Karpas-422 (cell line): Measurements from ENCODE around the gene WDR72. TPM values are rescaled to one million over a fixed set of nuclear protein-coding genes. Genes with fewer than 3 reads are reported as not detected.

Source experiments
- DNase-seq: peaks from one replicate; pipeline ENCODE4 v3.0.0-alpha.2; 2015
- H2AFZ ChIP-seq: fragments of 200-600 bp; sonication (generic); 2 replicates; pipeline ENCODE4 v1.6.1; 2014; ENCODE audit warnings: antibody characterized with exemption, low read length, mixed read lengths
- H3K27ac ChIP-seq: fragments of 200-600 bp; sonication (generic); 2 replicates; pipeline ENCODE4 v1.5.1; 2014; ENCODE audit warnings: mild to moderate bottlenecking, low read length, moderate library complexity
- H3K27me3 ChIP-seq: fragments of 200-600 bp; sonication (generic); 2 replicates; pipeline ENCODE4 v1.6.1; 2014; ENCODE audit warnings: low read length, mixed read lengths
- H3K36me3 ChIP-seq: fragments of 200-600 bp; sonication (generic); 2 replicates; pipeline ENCODE4 v1.6.1; 2014; ENCODE audit warnings: low read length, mixed read lengths; ENCODE audit not compliant: insufficient read depth
- H3K4me1 ChIP-seq: fragments of 200-600 bp; sonication (generic); 2 replicates; pipeline ENCODE4 v1.6.1; 2014; ENCODE audit warnings: mild to moderate bottlenecking, low read length, mixed read lengths
- H3K4me2 ChIP-seq: fragments of 200-600 bp; sonication (generic); 2 replicates; pipeline ENCODE4 v1.6.1; 2014; ENCODE audit warnings: low read length, low read depth, mild to moderate bottlenecking; ENCODE audit not compliant: poor library complexity, severe bottlenecking
- H3K4me3 ChIP-seq: fragments of 200-600 bp; sonication (generic); 2 replicates; pipeline ENCODE4 v1.5.1; 2014; ENCODE audit warnings: mild to moderate bottlenecking, antibody characterized with exemption, low read length, mixed read lengths
- H3K79me2 ChIP-seq: fragments of 200-600 bp; sonication (generic); 2 replicates; pipeline ENCODE4 v1.6.1; 2014; ENCODE audit warnings: mild to moderate bottlenecking, low read length, mixed read lengths
- H3K9ac ChIP-seq: fragments of 200-600 bp; sonication (generic); 2 replicates; pipeline ENCODE4 v1.6.0; 2014; ENCODE audit warnings: low read length
- H3K9me2 ChIP-seq: fragments of 200-600 bp; sonication (generic), shearing (Covaris generic); replicated peaks from 2 replicates; pipeline ENCODE4 v1.6.0; 2014; ENCODE audit warnings: mild to moderate bottlenecking, low read length, moderate library complexity; ENCODE audit not compliant: insufficient read depth
- H3K9me3 ChIP-seq: fragments of 300-700, 200-600 bp; sonication (generic); 2 replicates; pipeline ENCODE4 v1.6.1; 2014; ENCODE audit warnings: low read length, mixed read lengths
- H4K20me1 ChIP-seq: fragments of 200-600 bp; sonication (generic); 2 replicates; pipeline ENCODE4 v1.6.1; 2014; ENCODE audit warnings: mild to moderate bottlenecking, antibody characterized with exemption, low read length, low read depth; ENCODE audit not compliant: insufficient read depth
- total RNA-seq: library from RNA; depleted of rRNA; stranded (reverse); fragments of >200 nt; shearing (Covaris generic); gene quantifications from 2 replicates; pipeline ENCODE4 v1.2.3, GENCODE V29; 2014; ENCODE audit warnings: low replicate concordance

Gene WDR72
- total RNA-seq, 1 experiment from 2014 or later, result not detected

DNA sequence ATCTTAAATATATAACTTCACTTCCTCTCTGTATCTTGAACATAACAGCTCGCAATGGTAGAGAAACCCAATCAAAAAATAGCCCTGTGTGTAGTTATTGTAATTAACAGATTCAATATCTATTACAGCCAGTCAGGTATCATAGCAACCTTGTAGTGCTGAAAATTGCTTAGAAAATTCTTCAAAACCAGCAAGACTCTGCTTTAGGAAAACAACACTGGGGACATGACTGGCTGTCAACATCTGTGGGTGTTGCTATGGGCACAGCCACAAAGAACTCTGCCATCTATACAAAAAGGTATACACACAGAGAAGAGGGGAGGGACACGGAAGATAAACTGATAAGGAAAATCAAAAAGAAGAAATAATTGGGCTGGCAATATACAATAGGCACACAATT lies 101.2 kb downstream of the WDR72 start:
- DNase-seq, result no peak
- Histone ChIP-seq H3K9me3 (no peaks in the 10 kb centered on the region), H3K79me2 (no peaks in the 10 kb centered on the region), H3K27me3 (no peaks in the 10 kb centered on the region), H3K4me2 (no peak overlapping the region), H3K4me3 (no peak overlapping the region), H3K36me3 (no peaks in the 10 kb centered on the region), H4K20me1 (no peaks in the 10 kb centered on the region), H3K9me2 (no peaks in the 10 kb centered on the region), H3K27ac (no peak overlapping the region), H3K9ac (no peak overlapping the region), H2AFZ (no peak overlapping the region), H3K4me1 (no peaks in the 10 kb centered on the region)

DNA sequence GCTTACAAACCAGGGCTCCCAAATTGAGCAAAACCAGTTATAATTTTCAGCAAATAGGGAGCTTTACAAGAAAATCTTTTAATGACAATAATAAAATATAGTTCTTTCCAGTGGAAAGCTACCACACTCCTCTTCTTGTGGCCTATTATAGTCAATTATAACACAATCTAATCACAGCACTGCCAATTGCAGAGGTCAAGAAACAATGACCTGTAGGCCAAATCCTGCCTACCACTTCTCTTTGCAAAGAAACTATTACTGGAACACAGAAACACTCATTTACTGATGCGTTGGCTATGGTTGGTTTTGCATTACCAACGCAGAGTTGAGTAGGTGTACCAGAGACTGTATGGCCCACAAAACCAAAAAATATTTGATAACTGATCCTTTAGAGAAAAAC lies 110.5 kb downstream of the WDR72 start:
- no peak overlapping the region for H2AFZ ChIP-seq
- H3K79me2 ChIP-seq, result no peaks in the 10 kb centered on the region
- H3K4me1 ChIP-seq, result no peaks in the 10 kb centered on the region
- DNase-seq, result no peak
- H3K9me2 ChIP-seq, result no peaks in the 10 kb centered on the region
- no peaks in the 10 kb centered on the region for H4K20me1 ChIP-seq
- no peak overlapping the region for H3K4me2 ChIP-seq
- H3K27me3 ChIP-seq, result no peaks in the 10 kb centered on the region
- no peak overlapping the region for H3K27ac ChIP-seq
- no peak overlapping the region for H3K4me3 ChIP-seq
- no peaks in the 10 kb centered on the region for H3K36me3 ChIP-seq
- no peak overlapping the region for H3K9ac ChIP-seq
- H3K9me3 ChIP-seq, result no peaks in the 10 kb centered on the region

DNA sequence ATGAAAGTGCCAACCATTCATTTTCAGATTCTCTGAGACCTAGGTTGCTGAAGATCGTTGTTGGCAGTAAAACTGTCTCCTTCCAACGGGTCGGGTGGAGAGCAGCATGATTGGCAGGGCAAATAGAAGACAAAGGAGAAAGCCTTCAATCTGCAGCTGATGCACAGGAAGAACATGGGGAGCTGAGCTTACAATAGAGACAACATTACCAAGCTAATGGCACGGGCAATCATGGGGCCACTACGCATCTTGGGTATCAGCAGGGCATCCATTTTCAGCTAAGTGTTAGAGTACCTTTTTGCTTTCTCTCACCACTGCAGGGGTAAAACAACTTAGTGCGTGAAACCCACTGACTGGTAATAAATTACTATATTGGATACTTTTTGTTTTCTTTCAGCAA lies 114.8 kb downstream of the WDR72 start:
- Histone ChIP-seq H3K27me3 (no peaks in the 10 kb centered on the region), H3K9me3 (no peaks in the 10 kb centered on the region), H3K4me2 (no peak overlapping the region), H4K20me1 (no peaks in the 10 kb centered on the region), H3K36me3 (no peaks in the 10 kb centered on the region), H3K4me3 (no peak overlapping the region), H3K4me1 (no peaks in the 10 kb centered on the region), H2AFZ (no peak overlapping the region), H3K79me2 (no peaks in the 10 kb centered on the region), H3K9ac (no peak overlapping the region), H3K9me2 (no peaks in the 10 kb centered on the region), H3K27ac (no peak overlapping the region)
- DNase-seq, result no peak

DNA sequence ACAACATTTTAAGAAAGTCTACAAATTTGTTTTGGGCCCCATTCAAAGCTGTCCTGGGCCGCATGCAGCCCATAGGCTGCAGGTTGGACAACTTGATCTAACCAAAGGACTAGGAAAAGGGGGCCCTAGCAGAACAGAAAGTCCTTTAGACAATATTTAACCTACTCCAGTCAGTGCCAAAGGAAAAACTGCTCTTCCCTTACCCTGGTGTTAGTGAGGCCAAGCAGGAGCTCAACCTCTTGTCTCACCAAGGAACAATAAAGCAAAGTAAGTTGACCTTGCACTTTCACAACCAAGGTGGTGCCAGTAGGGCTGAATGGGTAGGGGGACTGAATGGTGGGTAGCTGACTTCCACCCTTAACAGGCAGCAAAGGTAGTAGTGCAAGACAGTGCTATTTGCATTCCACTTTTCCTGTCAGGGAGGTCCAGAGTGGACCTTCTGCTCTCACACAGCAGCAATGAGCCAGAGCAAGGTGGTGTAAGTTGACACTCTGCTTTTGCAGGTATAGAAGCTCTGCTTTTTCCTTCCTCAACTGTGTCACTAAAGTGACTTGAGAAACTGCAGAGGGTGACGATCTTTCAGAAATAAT lies 124.9 kb downstream of the WDR72 start:
- Histone ChIP-seq H4K20me1 (no peaks in the 10 kb centered on the region), H3K4me3 (no peak overlapping the region), H3K79me2 (no peaks in the 10 kb centered on the region), H3K9me2 (no peaks in the 10 kb centered on the region), H3K36me3 (no peaks in the 10 kb centered on the region), H2AFZ (no peak overlapping the region), H3K4me1 (no peaks in the 10 kb centered on the region), H3K4me2 (no peak overlapping the region), H3K27me3 (no peaks in the 10 kb centered on the region), H3K9ac (no peak overlapping the region), H3K9me3 (peaks cover 7% of the 10 kb centered on the region), H3K27ac (no peak overlapping the region)
- no peak for DNase-seq

DNA sequence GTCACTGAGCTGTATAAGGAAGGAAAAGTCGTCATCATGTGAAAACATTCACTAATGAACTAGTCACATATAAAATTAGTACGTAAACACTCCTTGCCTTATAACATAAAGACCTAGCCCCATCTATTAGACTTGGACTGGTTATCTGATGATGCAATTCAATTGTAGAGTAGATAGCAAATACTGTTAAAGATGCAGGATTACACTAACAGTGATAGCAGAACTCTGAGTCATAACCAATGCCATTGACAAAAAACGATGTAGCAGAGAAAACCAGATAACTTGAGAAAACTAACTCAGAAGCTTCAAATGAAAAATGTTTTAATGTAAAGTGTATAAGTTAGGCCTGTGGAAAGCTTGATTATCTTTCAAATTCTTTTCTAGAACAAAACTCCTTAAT lies 132.2 kb downstream of the WDR72 start:
- Histone ChIP-seq H3K4me1 (no peaks in the 10 kb centered on the region), H3K4me2 (no peak overlapping the region), H3K27me3 (no peaks in the 10 kb centered on the region)

DNA sequence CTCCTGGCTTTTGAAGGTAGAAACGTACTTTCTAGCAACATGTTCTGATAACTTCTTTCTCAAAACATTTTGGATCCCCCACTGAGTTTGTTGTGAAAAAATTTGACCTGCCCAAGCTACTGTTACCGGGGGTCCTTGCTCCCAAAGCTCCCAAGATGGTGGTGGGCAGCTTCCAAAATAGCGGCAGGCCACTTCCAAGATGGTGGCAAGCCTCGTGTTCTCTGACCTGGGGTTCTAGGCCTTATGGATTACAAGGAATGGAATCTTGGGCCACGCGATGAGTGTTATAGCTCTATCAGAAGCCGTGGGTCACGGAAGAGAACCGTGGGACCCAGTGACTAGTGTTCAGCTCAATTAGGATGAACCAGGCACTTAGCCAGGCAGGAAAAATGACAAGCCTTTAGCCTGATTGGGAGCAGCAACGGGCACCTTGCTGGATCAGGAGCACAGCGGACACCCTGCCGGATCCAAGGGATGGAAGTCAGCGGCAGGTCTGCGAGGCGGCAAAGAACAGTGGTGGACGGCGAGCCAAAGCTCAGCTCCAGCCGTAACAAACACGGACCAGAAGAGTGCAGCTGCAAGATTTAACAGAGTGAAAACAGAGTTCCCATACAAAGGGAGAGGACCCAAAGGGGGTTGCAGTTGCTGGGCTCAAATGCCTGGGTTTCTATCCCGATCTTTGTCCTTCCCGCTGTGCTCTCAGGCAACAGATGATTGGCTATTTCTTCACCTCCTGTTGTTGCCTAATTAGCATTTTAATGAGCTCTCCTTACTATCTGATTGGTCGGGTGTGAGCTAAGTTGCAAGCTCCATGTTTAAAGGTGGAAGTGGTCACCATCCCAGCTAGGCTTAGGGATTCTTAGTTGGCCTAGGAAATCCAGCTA lies 133.3 kb downstream of the WDR72 start:
- no peaks in the 10 kb centered on the region for H3K4me1 ChIP-seq

More for the DNA sequence above, 132.2 kb downstream of the WDR72 start:
- H2AFZ ChIP-seq, result no peak overlapping the region
- H3K36me3 ChIP-seq, result no peaks in the 10 kb centered on the region
- H3K27ac ChIP-seq, result no peak overlapping the region
- H3K9me3 ChIP-seq, result peaks cover 4% of the 10 kb centered on the region
- H4K20me1 ChIP-seq, result no peaks in the 10 kb centered on the region
- no peak overlapping the region for H3K9ac ChIP-seq
- H3K4me3 ChIP-seq, result no peak overlapping the region
- no peak for DNase-seq
- no peaks in the 10 kb centered on the region for H3K79me2 ChIP-seq
- H3K9me2 ChIP-seq, result no peaks in the 10 kb centered on the region

DNA sequence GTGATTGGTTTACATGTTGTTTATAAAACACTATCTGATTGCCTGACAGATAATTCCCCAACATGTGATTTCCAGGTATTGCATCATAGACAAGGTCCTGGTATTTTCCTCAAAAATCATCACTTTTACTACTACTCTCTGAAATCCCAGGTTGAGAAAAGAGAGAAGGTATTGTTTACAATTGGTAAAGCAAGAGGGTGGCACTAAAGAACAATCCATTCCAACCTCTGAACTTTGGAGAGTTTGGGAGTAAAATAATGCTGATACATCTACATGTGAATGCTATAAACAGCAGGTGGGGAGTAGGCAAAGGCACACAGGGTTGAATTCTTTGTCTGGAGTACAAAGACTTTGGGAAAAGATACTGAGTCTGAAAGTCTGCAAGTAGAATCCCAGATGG lies 134.2 kb downstream of the WDR72 start:
- H2AFZ ChIP-seq, result no peak overlapping the region
- H3K9ac ChIP-seq, result no peak overlapping the region
- H3K4me1 ChIP-seq, result no peaks in the 10 kb centered on the region
- no peaks in the 10 kb centered on the region for H3K79me2 ChIP-seq
- DNase-seq, result no peak
- no peaks in the 10 kb centered on the region for H3K9me2 ChIP-seq
- H3K27me3 ChIP-seq, result no peaks in the 10 kb centered on the region
- no peak overlapping the region for H3K4me3 ChIP-seq
- no peak overlapping the region for H3K4me2 ChIP-seq
- H3K36me3 ChIP-seq, result no peaks in the 10 kb centered on the region
- H3K9me3 ChIP-seq, result no peaks in the 10 kb centered on the region
- H4K20me1 ChIP-seq, result no peaks in the 10 kb centered on the region
- no peak overlapping the region for H3K27ac ChIP-seq

More for the DNA sequence above, 133.3 kb downstream of the WDR72 start:
- no peak overlapping the region for H3K27ac ChIP-seq
- H4K20me1 ChIP-seq, result no peaks in the 10 kb centered on the region
- H3K9ac ChIP-seq, result no peak overlapping the region
- H3K36me3 ChIP-seq, result no peaks in the 10 kb centered on the region
- no peaks in the 10 kb centered on the region for H3K9me3 ChIP-seq
- DNase-seq, result no peak
- no peaks in the 10 kb centered on the region for H3K9me2 ChIP-seq
- H2AFZ ChIP-seq, result no peak overlapping the region
- no peaks in the 10 kb centered on the region for H3K27me3 ChIP-seq
- H3K79me2 ChIP-seq, result no peaks in the 10 kb centered on the region
- no peak overlapping the region for H3K4me3 ChIP-seq
- H3K4me2 ChIP-seq, result no peak overlapping the region

DNA sequence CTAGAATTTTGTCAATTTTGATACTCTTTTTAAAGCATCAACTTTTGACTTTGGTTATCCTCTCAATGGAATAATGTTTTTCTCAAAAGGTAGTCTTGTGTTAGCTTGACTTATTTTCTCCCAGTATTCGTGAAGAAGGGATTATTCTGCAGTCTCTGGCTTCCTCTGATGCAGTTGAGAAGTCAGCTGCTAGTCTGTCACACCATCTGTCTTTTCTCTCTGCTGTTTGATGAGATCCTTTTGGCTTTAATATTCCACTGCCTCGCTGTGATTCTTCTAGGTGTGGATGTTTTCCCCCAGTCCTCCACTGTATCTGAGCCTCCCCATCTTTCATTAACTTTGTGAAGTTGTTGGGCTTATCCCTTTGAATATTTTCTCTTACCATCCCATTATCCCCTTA lies 141.0 kb downstream of the WDR72 start:
- H3K79me2 ChIP-seq, result no peaks in the 10 kb centered on the region
- H2AFZ ChIP-seq, result no peak overlapping the region
- H4K20me1 ChIP-seq, result no peaks in the 10 kb centered on the region
- no peak overlapping the region for H3K9ac ChIP-seq
- no peaks in the 10 kb centered on the region for H3K9me3 ChIP-seq
- H3K27ac ChIP-seq, result no peak overlapping the region
- no peaks in the 10 kb centered on the region for H3K36me3 ChIP-seq
- no peaks in the 10 kb centered on the region for H3K9me2 ChIP-seq
- H3K4me1 ChIP-seq, result no peaks in the 10 kb centered on the region
- no peak overlapping the region for H3K4me3 ChIP-seq
- H3K4me2 ChIP-seq, result no peak overlapping the region
- H3K27me3 ChIP-seq, result no peaks in the 10 kb centered on the region
- DNase-seq, result no peak
